ENCODE results near the gene ATOSB. TPM values are rescaled to one million over a fixed set of nuclear protein-coding genes. Genes with fewer than 3 reads are reported as not detected.

Gene ATOSB
- total RNA-seq, 1 donor from 2014 or later, result 15.6 TPM

- ATAC-seq, result peak; percentile 2
- peak; percentile 79 for DNase-seq
- intact Hi-C loops (cut with micrococcal nuclease), result loop anchor here (5.0 to 10.0 kb wide), 2 partner anchors 142 to 360 kb away; no protein-coding TSS in a partner anchor
Observed at GRCh38 chr9:35114840-35115628, 628 bp downstream of the ATOSB start.

GRCh38 chr9:35114113-35114839 is 1.4 kb downstream of the ATOSB start:
- ATAC-seq (peak; percentile 18), DNase-seq (peak; percentile 86)
- intact Hi-C loops (cut with micrococcal nuclease), result loop anchor here (10.0 kb wide), 1 partner anchor 361 kb away; no protein-coding TSS in a partner anchor

GRCh38 chr9:35112257-35113020 is 3.2 kb downstream of the ATOSB start:
- ATAC-seq (no peak), DNase-seq (no peak)

GRCh38 chr9:35111001-35111933 is 4.4 kb downstream of the ATOSB start:
- ATAC-seq, result peak; percentile 73
- peak; percentile 99 for DNase-seq
- intact Hi-C loops (cut with micrococcal nuclease), result loop anchor here (10.0 kb wide), 1 partner anchor 364 kb away; no protein-coding TSS in a partner anchor

More at GRCh38 chr9:35112257-35113020, 3.2 kb downstream of the ATOSB start:
- intact Hi-C loops (cut with micrococcal nuclease), result loop anchor here (10.0 kb wide), 1 partner anchor 362 kb away; no protein-coding TSS in a partner anchor

GRCh38 chr9:35110327-35110761 is 5.3 kb downstream of the ATOSB start:
- no peak for ATAC-seq
- DNase-seq, result no peak
- intact Hi-C loops (cut with micrococcal nuclease), result loop anchor here (10.0 kb wide), 1 partner anchor 364 kb away; no protein-coding TSS in a partner anchor

GRCh38 chr9:35108946-35109575 is 6.6 kb downstream of the ATOSB start:
- no peak for ATAC-seq
- DNase-seq, result no peak
- intact Hi-C loops (cut with micrococcal nuclease), result no loop called here

- intact Hi-C loops (cut with micrococcal nuclease), result no loop called here
- no peak for DNase-seq
- ATAC-seq, result no peak
Observed at GRCh38 chr9:35108461-35108860, 7.2 kb downstream of the ATOSB start.

GRCh38 chr9:35107297-35108290 is 8.1 kb downstream of the ATOSB start:
- intact Hi-C loops (cut with micrococcal nuclease), result no loop called here
- ATAC-seq (no peak), DNase-seq (no peak)

GRCh38 chr9:35106343-35106730 is 9.3 kb downstream of the ATOSB start:
- no peak for DNase-seq
- no peak for ATAC-seq
- intact Hi-C loops (cut with micrococcal nuclease), result no loop called here

GRCh38 chr9:35105571-35106342 is 9.9 kb downstream of the ATOSB start:
- ATAC-seq, result no peak
- intact Hi-C loops (cut with micrococcal nuclease), result no loop called here
- DNase-seq, result no peak

GRCh38 chr9:35105126-35105525 is 10.5 kb downstream of the ATOSB start:
- ATAC-seq (no peak), DNase-seq (no peak)
- intact Hi-C loops (cut with micrococcal nuclease), result no loop called here

- no peak for ATAC-seq
- no peak for DNase-seq
- intact Hi-C loops (cut with micrococcal nuclease), result no loop called here
Observed at GRCh38 chr9:35104586-35104985, 11.1 kb downstream of the ATOSB start.

GRCh38 chr9:35103660-35104191 is 11.9 kb downstream of the ATOSB start:
- DNase-seq (no peak), ATAC-seq (no peak)
- intact Hi-C loops (cut with micrococcal nuclease), result no loop called here

- ATAC-seq, result peak; percentile 96
- intact Hi-C loops (cut with micrococcal nuclease), result no loop called here
- DNase-seq, result peak; percentile 94
Observed at GRCh38 chr9:35102769-35103659, 12.6 kb downstream of the ATOSB start, which contains the start of gene STOML2. Gene STOML2, minus strand, starts transcription at chr9:35103131. Its CDS starts 37 bp downstream, at chr9:35103094.

GRCh38 chr9:35102465-35102768 is 13.2 kb downstream of the ATOSB start:
- intact Hi-C loops (cut with micrococcal nuclease), result no loop called here
- ATAC-seq (peak; percentile 41), DNase-seq (no peak)

Data from left ventricle myocardium superior (tissue), 1 donor.